ENCODE measurements around the gene PDLIM5. TPM values are rescaled to one million over a fixed set of nuclear protein-coding genes. Genes with fewer than 3 reads are reported as not detected.
"Not testable (repeated sequence)": the region's sequence is repeated elsewhere in the genome, so short reads cannot be mapped to it uniquely, and the experiment has no call there.

Gene PDLIM5
- total and polyA plus RNA-seq, 4 donors: 64.4 to 762 (median 228) TPM

- no peaks in the 10 kb centered on the region for H3K36me3 ChIP-seq (ENCODE audit: control insufficient read depth in 1 of 2, insufficient read depth in 2 of 2, low read length in 1 of 2)
- H3K27ac ChIP-seq (ENCODE audit: low read depth in 1 of 2, low read length in 2 of 2): peak overlapping the region in 1 of 2 donors; percentile 18
- WGBS, 2 donors: 72 to 82% methylated on average over 3 of the region's 3 CpGs
- intact Hi-C loops (cut with DNase I): no loop called here
- no peaks in the 10 kb centered on the region for H3K9me3 ChIP-seq (ENCODE audit: control insufficient read depth, low read length)
- no peak for DNase-seq
- no peak for ATAC-seq (ENCODE audit: low FRiP score)
- H3K27me3 ChIP-seq (ENCODE audit: control insufficient read depth in 1 of 2, insufficient read depth in 2 of 2, low read length in 1 of 2): no peaks in the 10 kb centered on the region
- peaks cover 6 to 7% of the 10 kb centered on the region in 2 donors for H3K4me1 ChIP-seq (ENCODE audit: control insufficient read depth in 1 of 2, insufficient read depth in 2 of 2, low read length in 2 of 2)
- H3K4me3 ChIP-seq (ENCODE audit: low read length in 2 of 2): no peak overlapping the region
These were observed 153.6 kb downstream of the PDLIM5 start for GRCh38 chr4:94605241-94605805.

- DNase-seq: no peak
- ATAC-seq (ENCODE audit: low FRiP score): no peak
- intact Hi-C loops (cut with DNase I): no loop called here
- H3K36me3 ChIP-seq (ENCODE audit: control insufficient read depth in 1 of 2, insufficient read depth in 2 of 2, low read length in 1 of 2): no peaks in the 10 kb centered on the region
- H3K27ac ChIP-seq (ENCODE audit: low read depth in 1 of 2, low read length in 2 of 2): no peak overlapping the region
- H3K9me3 ChIP-seq (ENCODE audit: control insufficient read depth, low read length): no peaks in the 10 kb centered on the region
- 84 to 89% methylated on average over 6 of the region's 6 CpGs for WGBS, 2 donors
- no peak overlapping the region for H3K4me3 ChIP-seq (ENCODE audit: low read length in 2 of 2)
- H3K27me3 ChIP-seq (ENCODE audit: control insufficient read depth in 1 of 2, insufficient read depth in 2 of 2, low read length in 1 of 2): no peaks in the 10 kb centered on the region
- H3K4me1 ChIP-seq (ENCODE audit: control insufficient read depth in 1 of 2, insufficient read depth in 2 of 2, low read length in 2 of 2): peaks cover 4 to 5% of the 10 kb centered on the region in 2 donors
These were observed 158.4 kb downstream of the PDLIM5 start for GRCh38 chr4:94610145-94610544.

DNA sequence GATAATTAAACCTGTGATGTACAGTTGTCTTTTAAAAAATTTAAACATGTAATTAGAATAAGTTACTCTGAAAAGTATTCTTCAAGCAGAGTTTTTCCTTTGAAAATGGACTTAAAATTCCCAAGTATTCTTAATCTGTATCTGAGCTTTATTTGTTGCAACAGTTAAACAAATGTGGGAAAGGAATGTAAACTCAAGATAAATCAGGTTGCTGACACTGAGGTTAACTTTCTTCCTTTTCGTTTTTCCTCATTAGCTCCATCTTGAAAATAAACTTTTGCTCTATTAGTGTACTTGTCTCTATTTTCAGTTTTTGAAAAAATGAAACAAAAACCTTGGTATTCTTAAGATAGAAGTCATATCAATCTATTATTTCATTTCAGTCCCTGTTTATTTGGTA lies 161.5 kb downstream of the PDLIM5 start:
- DNase-seq (no peak), ATAC-seq (ENCODE audit: low FRiP score) (no peak)
- Histone ChIP-seq H3K27me3 (ENCODE audit: control insufficient read depth in 1 of 2, insufficient read depth in 2 of 2, low read length in 1 of 2) (no peaks in the 10 kb centered on the region), H3K27ac (ENCODE audit: low read depth in 1 of 2, low read length in 2 of 2) (no peak overlapping the region), H3K4me1 (ENCODE audit: control insufficient read depth in 1 of 2, insufficient read depth in 2 of 2, low read length in 2 of 2) (peaks cover 0 to 7% of the 10 kb centered on the region in 2 donors), H3K9me3 (ENCODE audit: control insufficient read depth, low read length) (no peaks in the 10 kb centered on the region), H3K4me3 (ENCODE audit: low read length in 2 of 2) (no peak overlapping the region), H3K36me3 (ENCODE audit: control insufficient read depth in 1 of 2, insufficient read depth in 2 of 2, low read length in 1 of 2) (peaks cover 0 to 2% of the 10 kb centered on the region in 2 donors)
- 17 to 25% methylated on average over 1 of the region's 1 CpG for whole genome bisulfite sequencing, 2 donors
- intact Hi-C loops (cut with DNase I): no loop called here

GRCh38 chr4:94615451-94615850 lies 163.7 kb downstream of the PDLIM5 start:
- H3K4me3 ChIP-seq (ENCODE audit: low read length in 2 of 2): no peak overlapping the region
- no peaks in the 10 kb centered on the region for H3K9me3 ChIP-seq (ENCODE audit: control insufficient read depth, low read length)
- 43 to 47% methylated on average over 4 of the region's 4 CpGs for WGBS, 2 donors
- H3K36me3 ChIP-seq (ENCODE audit: control insufficient read depth in 1 of 2, insufficient read depth in 2 of 2, low read length in 1 of 2): peaks cover 0 to 2% of the 10 kb centered on the region in 2 donors
- intact Hi-C loops (cut with DNase I): no loop called here
- H3K27me3 ChIP-seq (ENCODE audit: control insufficient read depth in 1 of 2, insufficient read depth in 2 of 2, low read length in 1 of 2): no peaks in the 10 kb centered on the region
- no peak for DNase-seq
- no peak overlapping the region for H3K27ac ChIP-seq (ENCODE audit: low read depth in 1 of 2, low read length in 2 of 2)
- peaks cover 0 to 7% of the 10 kb centered on the region in 2 donors for H3K4me1 ChIP-seq (ENCODE audit: control insufficient read depth in 1 of 2, insufficient read depth in 2 of 2, low read length in 2 of 2)
- no peak for ATAC-seq (ENCODE audit: low FRiP score)

GRCh38 chr4:94621491-94622080 lies 169.8 kb downstream of the PDLIM5 start:
- H3K9me3 ChIP-seq (ENCODE audit: control insufficient read depth, low read length): no peaks in the 10 kb centered on the region
- intact Hi-C loops (cut with DNase I): loop anchor here (5.0 to 10.0 kb wide), 2 partner anchors 111 to 317 kb away; no protein-coding TSS in a partner anchor
- no peaks in the 10 kb centered on the region for H3K27me3 ChIP-seq (ENCODE audit: control insufficient read depth in 1 of 2, insufficient read depth in 2 of 2, low read length in 1 of 2)
- H3K27ac ChIP-seq (ENCODE audit: low read depth in 1 of 2, low read length in 2 of 2): no peak overlapping the region
- ATAC-seq (ENCODE audit: low FRiP score) (no peak), DNase-seq (no peak)
- no peak overlapping the region for H3K4me3 ChIP-seq (ENCODE audit: low read length in 2 of 2)
- peaks cover 0 to 2% of the 10 kb centered on the region in 2 donors for H3K36me3 ChIP-seq (ENCODE audit: control insufficient read depth in 1 of 2, insufficient read depth in 2 of 2, low read length in 1 of 2)
- H3K4me1 ChIP-seq (ENCODE audit: control insufficient read depth in 1 of 2, insufficient read depth in 2 of 2, low read length in 2 of 2): no peaks in the 10 kb centered on the region
- 16 to 17% methylated on average over 6 of the region's 6 CpGs for whole genome bisulfite sequencing, 2 donors

DNA sequence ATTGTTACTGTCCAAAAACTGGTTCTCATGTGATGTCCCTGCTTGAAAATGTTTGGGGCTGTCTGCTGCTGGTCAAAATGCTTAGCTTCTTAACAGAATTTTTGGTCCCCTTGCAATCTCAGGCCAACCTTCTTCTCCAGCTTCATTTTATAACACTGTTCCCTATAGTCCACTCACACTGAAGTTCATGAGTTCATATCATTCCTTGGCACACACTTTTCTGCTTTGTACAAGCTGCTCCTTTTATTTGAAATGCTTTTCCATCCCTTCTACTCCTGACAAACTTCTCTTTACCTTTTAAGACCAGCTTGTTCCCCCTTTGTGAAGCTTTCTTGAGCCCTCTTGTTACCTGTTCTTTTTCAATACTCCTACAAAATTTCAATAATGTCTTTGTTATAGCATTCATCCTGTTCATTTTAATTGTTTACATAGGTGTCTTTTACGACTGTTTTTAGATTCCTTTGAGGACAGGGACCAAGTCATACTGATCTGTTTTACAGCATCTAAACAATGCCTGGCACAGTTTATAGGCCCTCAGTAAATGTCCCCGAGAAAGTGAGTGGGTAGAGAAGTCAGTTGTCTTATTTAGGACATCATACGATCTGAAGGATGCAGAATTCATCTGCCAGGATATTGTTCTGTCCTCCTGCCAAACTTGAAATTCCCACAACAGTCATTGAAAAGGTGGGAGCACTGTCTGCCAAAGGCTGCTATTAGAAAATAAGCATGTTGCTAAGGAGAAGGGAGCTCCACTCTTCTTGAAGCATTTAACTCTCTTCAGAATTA lies 171.6 kb downstream of the PDLIM5 start:
- intact Hi-C loops (cut with DNase I): loop anchor here (5.0 to 10.0 kb wide), 2 partner anchors 109 to 319 kb away; no protein-coding TSS in a partner anchor
- no peaks in the 10 kb centered on the region for H3K27me3 ChIP-seq (ENCODE audit: control insufficient read depth in 1 of 2, insufficient read depth in 2 of 2, low read length in 1 of 2)
- no peak overlapping the region for H3K27ac ChIP-seq (ENCODE audit: low read depth in 1 of 2, low read length in 2 of 2)
- no peak overlapping the region for H3K4me3 ChIP-seq (ENCODE audit: low read length in 2 of 2)
- H3K36me3 ChIP-seq (ENCODE audit: control insufficient read depth in 1 of 2, insufficient read depth in 2 of 2, low read length in 1 of 2): no peaks in the 10 kb centered on the region
- no peaks in the 10 kb centered on the region for H3K9me3 ChIP-seq (ENCODE audit: control insufficient read depth, low read length)
- DNase-seq: no peak
- 32 to 37% methylated on average over 3 of the region's 3 CpGs for WGBS, 2 donors
- no peak for ATAC-seq (ENCODE audit: low FRiP score)
- no peaks in the 10 kb centered on the region for H3K4me1 ChIP-seq (ENCODE audit: control insufficient read depth in 1 of 2, insufficient read depth in 2 of 2, low read length in 2 of 2)

DNA sequence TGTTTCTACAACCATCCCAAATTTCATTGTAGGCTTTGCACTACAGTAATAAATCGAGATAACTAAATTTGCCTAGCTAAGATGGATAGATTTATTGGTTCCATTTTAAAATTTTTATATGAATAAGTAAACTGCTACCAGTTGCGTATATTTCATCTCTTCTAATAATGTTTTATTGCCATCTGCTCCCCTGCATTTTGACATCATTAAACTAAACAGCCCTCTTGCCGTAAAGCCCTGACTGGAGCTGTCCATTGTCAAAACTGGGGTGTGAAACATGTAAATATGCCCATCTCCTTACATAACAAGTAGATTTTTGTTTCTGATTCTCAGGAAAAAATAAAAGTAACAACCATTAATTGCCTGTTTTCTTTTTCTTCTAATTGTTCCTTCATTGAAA lies 175.2 kb downstream of the PDLIM5 start:
- DNase-seq (no peak), ATAC-seq (ENCODE audit: low FRiP score) (no peak)
- no peaks in the 10 kb centered on the region for H3K36me3 ChIP-seq (ENCODE audit: control insufficient read depth in 1 of 2, insufficient read depth in 2 of 2, low read length in 1 of 2)
- H3K4me3 ChIP-seq (ENCODE audit: low read length in 2 of 2): no peak overlapping the region
- WGBS, 2 donors: 88 to 93% methylated on average over 3 of the region's 3 CpGs
- no peaks in the 10 kb centered on the region for H3K27me3 ChIP-seq (ENCODE audit: control insufficient read depth in 1 of 2, insufficient read depth in 2 of 2, low read length in 1 of 2)
- no peaks in the 10 kb centered on the region for H3K9me3 ChIP-seq (ENCODE audit: control insufficient read depth, low read length)
- intact Hi-C loops (cut with DNase I): loop anchor here in 1 of 2 donors (5.0 to 10.0 kb wide), 2 partner anchors 322 to 475 kb away; no protein-coding TSS in a partner anchor
- H3K27ac ChIP-seq (ENCODE audit: low read depth in 1 of 2, low read length in 2 of 2): no peak overlapping the region
- H3K4me1 ChIP-seq (ENCODE audit: control insufficient read depth in 1 of 2, insufficient read depth in 2 of 2, low read length in 2 of 2): peaks cover 0 to 6% of the 10 kb centered on the region in 2 donors

GRCh38 chr4:94629058-94629457 lies 177.3 kb downstream of the PDLIM5 start:
- not testable (repeated sequence) for DNase-seq; H3K36me3 ChIP-seq (ENCODE audit: control insufficient read depth in 1 of 2, insufficient read depth in 2 of 2, low read length in 1 of 2); H3K4me1 ChIP-seq (ENCODE audit: control insufficient read depth in 1 of 2, insufficient read depth in 2 of 2, low read length in 2 of 2); ATAC-seq (ENCODE audit: low FRiP score); H3K27me3 ChIP-seq (ENCODE audit: control insufficient read depth in 1 of 2, insufficient read depth in 2 of 2, low read length in 1 of 2); H3K9me3 ChIP-seq (ENCODE audit: control insufficient read depth, low read length); H3K4me3 ChIP-seq (ENCODE audit: low read length in 2 of 2); H3K27ac ChIP-seq (ENCODE audit: low read depth in 1 of 2, low read length in 2 of 2)
- intact Hi-C loops (cut with DNase I): loop anchor here in 1 of 2 donors (5.0 to 10.0 kb wide), 2 partner anchors 324 to 473 kb away; no protein-coding TSS in a partner anchor
- WGBS, 2 donors: 97 to 98% methylated on average over 8 of the region's 8 CpGs
